Hindlimb muscle (tissue), 1 donor: ENCODE data around the gene MADCAM1. TPM values are rescaled to one million over a fixed set of nuclear protein-coding genes. Genes with fewer than 3 reads are reported as not detected.
A peak's percentile ranks its signal among the peaks of the same experiment; 100 is the strongest.

ENCODE experiments used
- DNase-seq: peaks from one replicate; pipeline ENCODE4 v3.0.0-alpha.2; 2013
- polyA plus RNA-seq: library from polyadenylated mRNA; unstranded; fragments of 120-200 nt; gene quantifications from one replicate; pipeline ENCODE4 v1.2.1, GENCODE V29; 2013; ENCODE audit not compliant: insufficient read length

The MADCAM1 gene
- polyA plus RNA-seq, 1 donor = 11.9 TPM

DNA sequence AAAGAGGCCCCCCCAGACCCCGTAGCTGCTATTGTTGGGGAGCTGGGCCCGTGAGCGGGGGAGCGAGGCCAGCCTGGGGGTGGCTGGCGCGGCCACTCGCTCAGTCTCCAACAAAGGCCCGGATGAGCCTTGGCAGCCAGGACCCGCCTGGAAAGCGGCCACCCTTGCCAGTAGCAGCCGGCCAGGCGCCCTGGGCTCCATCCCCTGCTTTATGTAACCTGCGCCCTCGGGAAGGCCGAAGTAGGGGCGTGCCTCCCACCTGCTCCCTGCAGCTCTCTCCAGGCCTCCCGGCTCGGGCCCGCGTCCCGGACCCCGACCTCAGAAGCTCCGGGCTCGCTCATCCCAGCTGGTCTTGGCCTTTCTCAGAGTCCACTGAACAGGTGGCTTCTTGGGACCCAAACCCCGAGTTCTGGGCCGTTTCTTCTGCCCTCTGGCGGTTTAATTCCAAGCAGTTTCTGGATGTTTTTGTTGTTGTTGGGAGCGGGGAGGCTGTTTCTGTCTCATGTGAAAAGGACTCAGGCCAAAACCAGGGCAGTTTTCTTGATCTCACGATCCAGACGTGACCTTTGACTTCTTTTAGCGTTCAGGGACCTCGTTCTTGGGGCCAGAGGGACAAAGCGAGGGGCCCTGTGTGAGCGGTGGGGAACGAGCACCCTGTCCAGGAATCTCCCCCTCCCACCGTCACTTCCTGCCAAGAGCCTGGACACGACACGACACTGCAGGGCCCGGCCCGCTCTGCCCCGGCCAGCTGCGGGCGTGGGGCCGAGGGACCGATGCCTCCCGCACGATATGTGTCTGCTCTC lies 36.5 kb downstream of the MADCAM1 start:
- DNase-seq = peak; percentile 73

- DNase-seq = no peak
Measured at GRCh38 chr19:533364-534058, 37.2 kb downstream of the MADCAM1 start.

DNA sequence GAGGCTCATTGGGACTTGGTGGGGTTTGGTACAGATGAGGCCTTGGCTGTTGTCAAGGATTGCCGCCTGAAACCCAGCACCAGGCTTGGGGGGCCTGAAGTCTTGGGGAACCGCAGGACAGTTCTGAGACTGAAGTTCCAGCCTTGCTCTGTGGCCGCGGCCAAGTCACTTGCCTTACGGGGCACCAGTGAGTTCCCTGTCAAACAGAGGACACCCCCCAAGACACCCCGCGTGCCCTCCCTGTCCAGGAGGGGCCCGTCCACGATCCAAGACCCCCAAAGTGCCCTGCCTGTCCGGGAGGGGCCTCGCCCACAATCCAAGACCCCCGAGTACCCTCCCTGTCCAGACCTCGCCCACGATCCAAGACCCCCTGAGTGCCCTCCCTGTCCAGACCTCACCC lies 37.8 kb downstream of the MADCAM1 start:
- no peak for DNase-seq

- DNase-seq = no peak
Measured at GRCh38 chr19:535017-535835, 38.9 kb downstream of the MADCAM1 start.

DNA sequence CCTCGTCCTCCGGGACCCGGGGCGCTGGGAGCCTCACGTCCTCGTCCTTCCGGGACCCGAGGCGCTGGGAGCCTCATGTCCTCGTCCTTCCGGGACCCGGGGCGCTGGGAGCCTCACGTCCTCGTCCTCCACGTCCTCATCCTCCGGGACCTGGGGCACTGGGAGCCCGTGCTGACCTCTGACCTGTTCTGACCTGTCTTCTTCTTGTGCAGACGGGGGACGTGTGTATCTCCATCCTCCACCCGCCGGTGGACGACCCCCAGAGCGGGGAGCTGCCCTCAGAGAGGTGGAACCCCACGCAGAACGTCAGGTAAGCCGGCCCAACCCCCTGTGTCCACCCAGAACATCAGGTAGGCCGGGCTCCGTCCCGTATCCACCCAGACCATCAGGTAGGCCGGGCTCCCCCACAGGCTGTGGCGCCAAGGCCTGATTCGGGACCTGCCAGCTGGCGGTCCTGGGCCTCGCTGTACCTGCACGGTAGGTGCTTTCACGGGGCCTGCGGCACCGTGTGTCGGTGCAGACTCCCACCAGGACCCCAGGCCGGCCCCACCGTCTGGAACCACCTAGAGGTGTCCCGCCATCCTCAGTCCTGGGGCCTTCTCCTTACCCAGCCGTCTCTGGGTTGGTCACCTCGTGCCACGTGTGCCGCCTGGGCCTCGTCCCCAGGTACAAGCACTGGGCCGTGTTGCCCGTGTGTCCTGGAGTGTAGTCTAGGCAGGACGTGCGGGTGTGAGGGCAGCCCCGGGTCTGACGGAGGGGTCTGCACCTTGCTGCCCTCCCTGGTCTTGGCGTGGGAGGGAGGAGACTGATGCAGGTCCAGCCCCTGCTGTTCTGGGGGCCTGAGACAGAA lies 40.0 kb downstream of the MADCAM1 start:
- no peak for DNase-seq

- no peak for DNase-seq
Measured at GRCh38 chr19:536881-537404, 40.7 kb downstream of the MADCAM1 start.

DNA sequence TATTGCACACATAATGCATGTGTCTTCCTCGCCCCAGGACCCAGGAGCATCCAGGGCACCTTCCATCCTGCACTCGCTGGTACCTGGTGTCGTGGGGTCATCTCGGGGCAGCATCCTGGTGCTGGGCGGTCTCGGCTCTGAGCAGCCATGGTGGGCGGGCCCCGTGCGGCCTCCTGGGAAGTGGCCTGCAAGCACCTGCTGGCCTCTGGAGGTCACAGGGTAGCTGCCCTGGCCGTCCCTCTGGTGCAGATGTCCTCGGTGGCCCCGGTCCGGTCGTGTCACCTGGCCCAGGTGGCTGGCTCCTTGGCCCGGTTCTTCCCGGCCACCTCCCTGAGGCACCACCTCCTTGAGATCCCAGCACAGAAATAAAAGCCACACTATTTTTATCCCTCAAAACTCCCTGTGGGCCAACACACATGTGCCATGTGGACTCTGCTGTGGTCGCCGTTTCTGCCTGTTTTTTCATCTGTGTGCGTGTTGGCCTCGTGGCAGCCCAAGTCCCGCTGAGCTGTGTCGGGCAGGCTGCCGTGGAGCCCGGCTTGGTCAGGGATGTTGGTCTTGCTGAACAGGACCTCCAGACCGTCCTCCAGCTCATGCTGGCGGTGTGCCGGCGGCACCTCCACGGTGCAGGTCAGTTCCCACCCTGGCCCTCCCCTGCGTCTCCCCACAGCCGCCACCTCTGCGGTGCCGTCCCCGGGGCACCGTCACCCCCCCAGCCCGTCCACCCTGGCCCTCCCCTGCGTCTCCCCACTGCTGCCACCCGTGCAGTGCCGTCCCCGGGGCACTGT lies 42.5 kb downstream of the MADCAM1 start:
- no peak for DNase-seq

GRCh38 chr19:539429-540030 lies 43.2 kb downstream of the MADCAM1 start:
- DNase-seq = no peak

DNA sequence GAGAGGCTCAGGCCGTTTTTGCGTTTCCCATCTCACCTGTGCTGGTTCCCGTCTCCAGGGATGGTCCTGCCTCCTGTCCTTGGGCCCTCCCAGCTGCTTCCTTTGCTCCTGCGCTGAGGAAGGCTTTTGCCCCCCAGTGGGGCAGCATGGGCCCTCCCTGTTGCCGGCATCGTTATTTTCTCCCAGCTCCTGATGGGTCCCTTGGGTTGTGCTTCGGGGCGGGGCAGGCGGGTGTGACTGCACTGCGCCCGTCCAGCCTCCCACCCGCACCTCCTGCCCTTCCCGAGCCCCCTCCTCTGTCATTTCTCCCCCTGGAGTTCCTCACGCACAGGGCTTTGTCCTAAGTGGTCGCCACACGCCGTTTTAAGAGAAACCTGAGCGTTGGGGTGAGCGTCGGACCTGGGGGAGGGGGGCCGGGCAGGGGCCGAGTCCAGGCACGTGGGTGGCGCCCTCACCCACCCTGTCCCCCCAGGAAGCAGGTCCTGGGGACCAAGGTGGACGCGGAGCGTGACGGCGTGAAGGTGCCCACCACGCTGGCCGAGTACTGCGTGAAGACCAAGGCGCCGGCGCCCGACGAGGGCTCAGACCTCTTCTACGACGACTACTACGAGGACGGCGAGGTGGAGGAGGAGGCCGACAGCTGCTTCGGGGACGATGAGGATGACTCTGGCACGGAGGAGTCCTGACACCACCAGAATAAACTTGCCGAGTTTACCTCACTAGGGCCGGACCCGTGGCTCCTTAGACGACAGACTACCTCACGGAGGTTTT lies 44.8 kb downstream of the MADCAM1 start:
- no peak for DNase-seq

GRCh38 chr19:541699-542098 lies 45.4 kb downstream of the MADCAM1 start:
- no peak for DNase-seq

DNA sequence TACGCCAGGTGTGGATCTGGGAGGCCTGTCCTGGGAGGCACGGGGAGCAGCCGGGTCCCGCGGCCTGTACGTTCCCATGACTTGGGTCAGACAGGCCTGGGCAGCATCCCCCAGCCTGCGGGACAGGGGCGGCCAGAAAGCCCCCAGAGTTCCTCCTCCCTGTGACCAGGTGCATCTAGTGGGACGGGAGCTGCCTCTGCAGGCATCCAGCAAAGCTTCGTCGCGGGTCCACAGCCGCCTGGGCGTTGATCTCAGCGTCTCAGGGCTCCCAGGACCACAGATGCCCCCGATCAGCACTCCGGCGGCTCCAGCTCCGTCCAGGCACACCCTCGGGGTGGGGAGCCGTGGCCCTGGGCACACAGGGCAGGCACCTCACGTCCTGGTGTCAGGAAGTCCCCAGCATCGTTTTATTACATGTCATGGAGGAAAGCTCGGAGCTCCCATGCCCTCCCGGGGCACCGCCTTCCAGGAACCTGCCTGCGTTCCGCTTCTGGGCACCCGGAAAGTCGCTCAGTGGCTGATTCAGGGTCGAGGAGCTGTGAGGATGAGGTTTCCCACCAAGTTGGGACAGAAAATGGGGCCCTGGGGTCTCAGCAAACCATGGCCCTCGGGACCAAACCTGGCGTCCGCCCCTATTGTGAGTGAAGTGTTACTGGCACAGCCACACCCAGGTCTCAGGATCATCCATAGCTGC lies 46.0 kb downstream of the MADCAM1 start:
- no peak for DNase-seq

- DNase-seq = no peak
Measured at GRCh38 chr19:543910-544608, 47.8 kb downstream of the MADCAM1 start, which contains the start of gene GZMM. Gene GZMM (plus strand): TSS chr19:544053. CDS start chr19:544072, 19 bp downstream.

DNA sequence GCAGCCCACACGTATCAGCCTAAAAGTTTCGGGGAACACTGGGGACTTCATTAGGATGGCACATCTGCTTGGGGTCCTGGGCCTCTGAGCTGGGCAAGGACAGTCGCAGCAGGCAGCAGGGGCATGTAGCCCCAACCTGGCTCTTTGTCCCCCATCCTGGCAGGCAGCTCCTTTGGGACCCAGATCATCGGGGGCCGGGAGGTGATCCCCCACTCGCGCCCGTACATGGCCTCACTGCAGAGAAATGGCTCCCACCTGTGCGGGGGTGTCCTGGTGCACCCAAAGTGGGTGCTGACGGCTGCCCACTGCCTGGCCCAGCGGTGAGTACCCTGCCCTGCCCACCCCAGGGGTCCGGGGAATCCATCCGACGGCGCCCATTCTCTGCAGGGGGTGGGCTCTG lies 50.8 kb downstream of the MADCAM1 start:
- DNase-seq = no peak

GRCh38 chr19:547836-548720 lies 51.8 kb downstream of the MADCAM1 start:
- DNase-seq = no peak

GRCh38 chr19:548886-549830 lies 52.9 kb downstream of the MADCAM1 start:
- DNase-seq = no peak

GRCh38 chr19:554817-555216 lies 58.5 kb downstream of the MADCAM1 start:
- DNase-seq = no peak
